ENCODE results near the gene MSH6.

MSH6 gene

GRCh38 chr2:47782671-47783485 is at the start of gene MSH6:
TSS of gene MSH6 (plus strand) at chr2:47783145. CDS start at chr2:47783234, 89 bp downstream.
- peak; percentile 92 for DNase-seq

- no peak for DNase-seq
These were observed 47.6 kb upstream of the MSH6 start for GRCh38 chr2:47735136-47735869.

GRCh38 chr2:47735912-47736311 is 47.0 kb upstream of the MSH6 start:
- no peak for DNase-seq

GRCh38 chr2:47737191-47737975 is 45.6 kb upstream of the MSH6 start:
- DNase-seq: no peak

- no peak for DNase-seq
These were observed 44.6 kb upstream of the MSH6 start for GRCh38 chr2:47738331-47738730.

- no peak for DNase-seq
These were observed 41.8 kb upstream of the MSH6 start for GRCh38 chr2:47741101-47741500.

- no peak for DNase-seq
These were observed 41.3 kb upstream of the MSH6 start for GRCh38 chr2:47741637-47742036.

- DNase-seq: no peak
These were observed 38.9 kb upstream of the MSH6 start for GRCh38 chr2:47744074-47744473.

GRCh38 chr2:47747878-47748277 is 35.1 kb upstream of the MSH6 start:
- DNase-seq: no peak

GRCh38 chr2:47751856-47752414 is 31.0 kb upstream of the MSH6 start:
- no peak for DNase-seq

- DNase-seq: no peak
These were observed 15.5 kb upstream of the MSH6 start for GRCh38 chr2:47767497-47767844.

- DNase-seq: peak; percentile 82
These were observed 14.9 kb upstream of the MSH6 start for GRCh38 chr2:47767880-47768609.

- DNase-seq: no peak
These were observed 13.6 kb upstream of the MSH6 start for GRCh38 chr2:47769318-47769717.

GRCh38 chr2:47771211-47771610 is 11.7 kb upstream of the MSH6 start:
- no peak for DNase-seq

GRCh38 chr2:47772343-47772742 is 10.6 kb upstream of the MSH6 start:
- DNase-seq: no peak

GRCh38 chr2:47774567-47774966 is 8.4 kb upstream of the MSH6 start:
- DNase-seq: no peak

GRCh38 chr2:47777277-47777937 is 5.5 kb upstream of the MSH6 start:
- DNase-seq: no peak

GRCh38 chr2:47778698-47779425 is 4.1 kb upstream of the MSH6 start:
- DNase-seq: no peak

GRCh38 chr2:47779426-47779790 is 3.5 kb upstream of the MSH6 start:
- DNase-seq: no peak

- DNase-seq: no peak
These were observed 619 bp upstream of the MSH6 start for GRCh38 chr2:47782381-47782670.
